COR-L47 (cell line): ENCODE results near the gene GPR153.
A peak's percentile ranks its signal among the peaks of the same experiment; 100 is the strongest.

Experiments
- DNase-seq: peaks from one replicate; lab custom pipeline; 2025; lab: John Stamatoyannopoulos, UW

GPR153 gene

DNA sequence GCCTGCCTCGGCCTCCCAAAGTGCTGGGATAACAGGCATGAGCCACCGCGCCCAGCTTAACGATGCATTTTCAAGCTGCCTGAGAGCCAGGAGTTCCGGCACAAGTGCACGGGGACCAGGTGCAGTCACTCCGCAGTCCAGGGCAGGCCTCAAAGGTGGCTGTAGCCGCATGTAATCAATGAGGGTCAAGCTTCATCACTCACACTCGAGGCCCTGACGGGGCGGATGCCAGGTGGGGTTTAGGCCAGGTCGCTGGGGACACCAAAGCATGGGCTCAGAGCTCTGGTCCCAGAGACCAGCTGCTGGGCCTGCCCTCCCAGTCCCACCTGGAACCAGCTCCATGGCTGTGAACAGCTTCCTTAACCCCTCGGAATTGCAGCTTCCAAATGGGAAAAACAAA is 26.1 kb upstream of the GPR153 start:
- no peak for DNase-seq

DNA sequence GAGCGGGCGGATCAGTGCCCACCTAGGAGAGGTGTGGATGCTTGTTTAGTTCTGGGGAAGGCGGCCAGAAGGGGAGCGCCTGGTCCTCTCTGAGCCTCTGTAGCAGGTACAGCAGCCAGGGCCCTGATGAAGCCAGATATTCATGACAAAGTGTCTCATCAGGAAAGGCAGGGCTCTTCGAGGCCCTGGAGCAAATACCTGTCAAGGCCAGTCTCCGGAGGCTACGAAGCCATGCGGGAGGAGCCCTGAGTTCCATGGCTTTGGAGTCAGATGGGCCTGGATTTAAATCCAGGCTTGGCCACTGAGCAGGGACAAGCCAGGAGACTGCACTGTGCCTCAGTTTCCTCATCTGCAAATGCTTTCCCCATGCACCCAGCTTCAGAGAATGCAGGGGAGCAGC is 25.4 kb upstream of the GPR153 start:
- DNase-seq: no peak

DNA sequence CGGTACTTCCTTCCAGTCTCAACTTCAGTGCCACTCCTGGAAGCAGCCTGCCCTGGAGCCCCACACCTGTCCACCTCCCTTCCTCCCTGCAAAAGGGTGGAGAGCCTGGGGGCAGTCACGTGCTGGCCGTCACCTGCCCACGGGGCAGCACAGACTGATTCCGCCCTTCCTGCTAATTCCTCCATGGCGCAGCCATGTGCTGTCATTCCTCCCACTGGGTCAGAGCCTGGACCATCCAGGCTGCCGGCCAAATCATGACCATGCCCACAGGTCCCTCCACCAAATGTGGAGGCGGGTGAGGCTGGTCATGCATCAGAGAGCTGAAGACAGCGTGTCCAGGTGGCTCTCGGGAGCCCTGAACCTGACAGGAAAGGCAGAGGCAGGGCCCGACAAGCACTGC is 24.4 kb upstream of the GPR153 start:
- DNase-seq: no peak

DNA sequence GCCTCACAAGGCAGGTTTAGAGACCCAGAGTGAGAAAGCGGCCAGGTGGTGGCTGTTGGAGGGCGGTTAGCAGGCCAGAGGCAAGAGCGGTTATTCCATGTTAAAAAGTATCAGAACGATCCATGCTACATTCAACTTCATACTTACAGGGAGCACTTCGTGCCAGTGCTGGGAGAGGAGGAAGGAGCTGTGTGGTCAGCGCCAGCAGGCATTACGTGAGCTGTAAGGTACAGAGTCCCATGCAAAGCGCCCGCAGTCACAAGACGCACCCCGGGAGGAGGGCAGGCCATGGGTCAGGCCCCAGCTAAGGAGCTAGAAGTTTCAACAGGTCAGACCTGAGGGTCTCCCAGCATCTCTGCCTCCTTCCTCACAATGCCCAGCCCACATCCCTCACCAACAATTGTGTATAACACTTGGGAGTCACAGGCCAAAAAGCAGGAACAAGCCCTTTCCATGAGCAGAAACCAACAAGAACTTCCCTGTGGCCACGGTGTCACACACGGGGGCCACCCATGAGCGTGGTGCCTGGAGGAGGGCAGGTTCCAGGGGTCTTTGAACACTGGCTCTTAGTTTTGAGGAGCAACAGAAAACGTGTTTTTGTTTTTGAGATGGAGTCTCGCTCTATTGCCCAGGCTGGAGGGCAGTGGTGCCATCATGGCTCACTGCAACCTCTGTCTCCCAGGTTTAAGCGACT is 21.8 kb upstream of the GPR153 start:
- DNase-seq: no peak

DNA sequence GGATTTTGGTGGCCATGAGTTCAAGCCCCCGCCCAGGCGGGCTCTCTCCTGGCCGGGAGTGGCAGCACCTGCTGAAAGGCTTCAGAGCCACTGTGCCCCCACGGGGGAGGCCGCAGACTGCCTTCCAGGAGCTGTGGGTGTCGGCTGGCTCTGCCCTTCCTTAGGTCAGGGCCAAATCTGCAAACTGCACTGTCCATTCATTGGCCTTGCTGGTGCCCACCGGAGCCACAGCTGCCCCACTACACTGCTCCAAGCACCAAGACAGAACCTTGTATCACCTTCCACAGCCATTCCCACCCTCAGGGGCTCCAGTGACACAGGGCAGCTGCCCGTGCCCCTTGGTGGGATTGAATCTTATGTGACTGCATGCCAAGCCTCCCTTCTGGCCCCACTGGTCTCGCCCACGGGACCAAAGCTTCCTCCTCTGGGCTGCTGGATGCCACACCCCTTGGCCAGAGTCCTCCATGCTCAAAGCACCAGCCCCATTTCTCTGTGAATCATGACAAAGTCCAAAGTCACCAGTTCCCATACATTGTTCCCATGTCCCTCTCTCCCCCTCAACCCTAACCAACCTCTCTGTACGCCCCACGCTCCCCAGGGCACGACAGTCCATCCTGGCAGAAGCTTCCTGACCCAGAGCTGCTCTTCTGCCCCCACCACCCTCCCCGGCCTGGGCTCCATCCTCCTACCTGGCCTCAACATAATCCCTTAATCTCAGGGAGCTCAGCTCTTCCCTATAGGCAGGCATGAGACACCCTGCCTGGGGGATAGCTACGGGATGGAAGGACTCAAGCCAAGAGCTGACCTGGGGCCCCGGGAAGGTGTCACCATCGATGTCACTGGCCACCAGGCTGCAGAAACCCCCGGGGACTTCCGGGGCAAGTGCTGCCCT is 20.9 kb upstream of the GPR153 start:
- DNase-seq: no peak

DNA sequence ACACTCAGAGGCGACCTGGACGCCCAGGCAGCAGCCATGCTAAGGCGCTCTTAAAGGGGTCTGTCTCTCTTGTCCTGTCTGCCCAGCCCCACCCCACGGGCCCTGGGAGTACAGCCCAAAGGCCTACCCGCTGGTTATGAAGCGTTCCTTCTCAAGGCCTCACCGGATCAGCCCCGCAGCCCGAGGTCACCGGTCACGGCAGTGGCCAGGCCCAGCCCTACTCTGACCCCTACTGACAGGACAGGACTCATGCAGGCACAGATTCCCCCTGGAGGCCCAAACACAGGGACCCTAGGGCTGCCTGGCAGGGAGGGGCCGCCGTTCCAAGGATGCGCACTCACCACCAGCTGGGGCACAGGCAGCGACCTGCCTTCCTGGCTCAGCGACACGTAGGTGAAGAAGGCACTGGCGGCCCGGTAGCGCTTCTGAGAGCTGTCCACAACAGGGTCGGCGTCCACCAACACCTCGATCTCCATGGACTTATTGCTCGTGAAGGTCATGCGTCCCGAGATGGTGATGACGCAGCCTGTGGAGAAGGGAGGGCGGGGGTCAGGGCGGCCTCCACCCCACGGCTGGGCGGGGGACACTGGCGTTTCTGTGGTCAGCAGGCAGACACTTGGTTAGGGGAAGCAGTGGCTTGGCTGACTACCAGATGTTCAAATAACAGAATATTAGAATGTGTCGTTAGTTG is 20.0 kb upstream of the GPR153 start:
- no peak for DNase-seq

DNA sequence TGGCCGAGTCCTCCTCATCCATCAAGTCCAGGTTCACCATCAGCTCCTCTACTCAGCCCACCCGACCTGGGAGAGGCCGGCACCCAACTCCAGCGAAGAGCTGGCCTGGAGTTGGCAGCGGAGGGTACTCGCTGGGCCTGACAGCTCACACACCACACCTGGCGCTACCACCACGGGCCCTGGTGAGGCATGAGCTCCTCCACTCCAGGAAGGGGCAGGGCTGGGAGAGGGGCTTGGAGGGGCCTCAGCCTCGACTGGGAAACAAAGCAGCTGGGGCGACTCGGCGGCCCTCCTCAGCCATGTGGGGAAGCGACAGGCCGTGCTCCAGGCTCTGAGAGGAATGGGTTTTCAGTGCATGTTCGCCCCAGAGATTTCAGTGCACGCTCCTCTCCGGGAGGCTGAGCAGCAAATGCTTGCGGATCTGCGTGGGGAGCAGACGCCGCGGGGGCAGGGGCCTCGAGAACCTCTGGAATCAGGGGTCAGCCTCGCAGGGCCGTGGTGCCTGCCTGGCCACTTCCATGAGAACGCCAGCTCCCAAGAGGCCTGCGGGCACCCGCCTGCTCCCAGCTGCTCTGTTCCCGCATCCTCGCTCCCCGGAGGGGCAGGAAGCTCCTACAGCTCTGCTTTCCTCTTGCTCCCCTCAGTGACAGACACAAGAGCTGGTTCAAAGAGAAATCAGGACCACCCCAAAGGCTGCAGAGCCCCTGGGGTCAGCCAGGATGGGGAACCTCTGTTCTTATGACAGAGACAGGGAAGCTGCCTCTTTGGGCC is 18.9 kb upstream of the GPR153 start:
- DNase-seq: no peak

DNA sequence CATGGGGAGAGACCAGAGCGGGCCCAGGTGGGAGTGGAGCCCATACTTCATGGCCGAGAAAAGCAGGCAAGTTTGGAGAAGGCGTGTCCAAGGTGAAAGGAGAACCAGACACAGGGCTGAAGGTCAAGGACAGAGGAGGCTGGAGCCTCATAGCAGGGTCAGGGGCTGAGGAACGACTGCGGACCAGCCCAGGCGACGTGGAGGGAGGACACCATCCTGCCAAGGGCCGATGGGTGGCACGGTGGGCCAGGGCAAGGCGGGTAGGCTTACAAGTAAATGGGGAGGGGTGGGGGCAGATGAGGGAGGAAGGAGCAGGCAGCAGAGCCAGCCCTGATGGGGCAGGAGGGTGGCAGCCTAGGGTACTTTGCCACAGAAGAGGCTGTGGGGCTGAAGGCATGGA is 18.2 kb upstream of the GPR153 start:
- no peak for DNase-seq

DNA sequence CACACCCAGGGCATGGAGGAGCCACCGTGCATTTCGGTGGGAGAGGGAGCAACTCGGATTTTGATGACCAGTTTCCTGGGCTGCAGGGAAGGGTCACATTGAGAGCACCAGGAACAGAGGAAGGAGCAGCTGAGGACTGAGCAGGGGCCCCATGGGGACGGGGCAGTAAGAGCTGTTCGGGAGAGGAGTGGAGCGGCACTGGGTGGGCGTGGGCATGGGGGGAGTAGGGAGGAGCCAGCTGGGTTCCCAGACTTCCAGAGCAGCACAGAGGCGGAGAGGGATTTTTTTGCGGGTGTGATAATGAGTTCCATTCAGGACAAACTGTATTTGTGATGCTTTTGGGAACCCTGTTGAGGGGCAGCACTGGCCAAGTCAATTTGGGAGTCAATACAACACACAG is 17.4 kb upstream of the GPR153 start:
- DNase-seq: no peak

DNA sequence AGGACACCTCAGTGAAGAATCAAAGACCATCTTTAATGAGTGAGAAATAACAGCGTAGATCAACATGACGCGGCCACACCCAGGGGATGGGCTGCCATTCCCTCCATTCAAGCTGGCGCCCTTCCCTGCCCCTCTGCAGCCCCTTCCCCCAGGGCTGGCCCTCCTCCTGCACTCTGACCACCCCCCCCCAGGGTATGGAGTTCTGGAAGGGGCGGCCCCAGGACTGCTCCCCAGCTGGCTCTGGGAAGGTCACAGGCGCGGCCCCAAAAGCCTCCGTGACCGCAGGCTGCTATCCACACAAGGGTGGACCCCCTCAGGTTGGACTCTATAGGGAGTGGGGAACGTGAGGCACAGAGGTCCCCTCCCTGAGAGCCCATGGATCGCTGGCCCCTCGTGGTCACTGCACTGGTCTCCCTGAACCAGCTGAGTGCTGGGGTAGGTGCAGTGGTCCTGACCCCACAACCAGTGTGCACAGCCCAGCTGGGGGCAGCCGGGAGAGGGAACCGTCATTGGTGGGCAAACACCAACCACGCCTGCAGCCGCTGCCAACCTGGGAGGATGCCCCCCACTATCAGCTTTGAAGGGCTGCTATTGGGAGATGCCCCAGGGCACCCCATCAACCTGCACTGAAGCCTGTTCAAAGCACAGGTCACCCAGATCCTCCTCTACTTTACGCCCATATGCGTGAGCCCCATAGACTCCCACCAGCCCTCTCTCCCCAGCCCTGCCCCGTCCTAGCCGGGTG is 16.1 kb upstream of the GPR153 start:
- no peak for DNase-seq

DNA sequence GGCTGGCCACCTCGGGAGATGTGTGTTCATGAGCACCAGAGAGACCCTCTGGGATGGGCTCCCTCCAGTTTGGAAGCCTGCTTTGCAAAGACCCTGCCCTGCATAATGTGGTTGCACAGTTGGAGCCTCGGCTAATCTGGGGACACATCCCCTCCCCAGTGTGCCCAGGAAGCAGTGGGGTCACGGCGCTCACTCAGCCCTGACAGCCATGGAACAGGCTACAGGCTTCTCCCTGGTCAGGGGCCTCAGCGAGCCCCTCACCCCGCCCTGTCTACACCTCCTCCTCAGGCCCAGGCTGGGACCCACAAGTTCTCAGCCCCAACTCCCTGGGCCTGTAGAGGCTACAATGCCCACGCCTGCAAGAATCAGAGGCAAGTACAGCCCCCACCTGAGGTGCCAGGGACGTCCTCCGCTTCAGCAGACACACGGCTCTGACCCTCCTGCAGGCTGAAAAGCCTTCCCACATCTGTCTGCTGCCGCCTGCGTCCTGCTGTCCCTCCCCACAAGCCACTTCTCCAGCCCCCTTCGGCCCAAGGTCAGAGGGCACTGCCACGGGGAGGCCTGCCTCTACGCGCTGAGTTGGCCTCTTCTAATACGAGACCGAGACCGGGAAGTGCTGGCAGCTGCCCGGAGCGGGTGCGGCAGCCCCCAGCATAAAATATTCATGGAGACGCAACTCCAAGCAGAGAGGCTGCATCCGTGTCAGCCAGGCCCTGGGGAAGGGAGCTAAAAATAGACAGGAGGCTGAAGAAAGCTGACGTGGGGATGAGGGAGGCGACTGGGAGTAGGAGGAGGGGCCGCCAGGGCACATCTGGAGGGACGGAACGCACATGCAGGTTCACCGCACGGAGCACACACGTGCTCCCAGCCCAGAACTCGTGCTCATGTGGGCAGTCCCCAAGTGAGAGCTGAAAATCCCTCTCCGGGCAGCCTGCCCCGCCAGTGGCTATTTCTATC is 15.2 kb upstream of the GPR153 start:
- DNase-seq: no peak

DNA sequence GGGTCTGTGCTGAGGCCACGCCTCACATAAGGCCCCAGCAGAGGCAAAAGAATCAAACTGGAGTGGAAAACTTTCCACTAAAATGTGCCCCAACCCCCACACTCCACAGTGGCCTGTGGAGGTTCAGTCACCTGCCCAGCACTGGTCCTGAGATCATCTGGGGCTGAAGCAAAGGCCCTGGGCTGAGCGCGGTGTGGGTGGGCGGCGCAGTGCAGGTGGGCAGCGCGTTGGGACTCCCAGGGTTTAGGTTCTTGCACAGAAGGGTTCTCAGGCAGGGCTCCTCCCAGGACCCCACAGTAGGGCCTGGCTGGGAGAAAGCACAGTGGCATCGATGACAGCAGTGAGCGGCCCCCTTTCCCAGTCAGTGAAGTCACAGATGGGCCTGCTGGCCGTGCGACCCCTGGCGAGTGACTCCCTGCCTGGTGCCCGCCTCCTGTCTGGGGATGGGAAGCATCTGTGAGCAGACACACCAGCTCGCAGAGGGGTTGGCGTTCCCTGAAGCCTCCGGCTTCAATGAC is 13.8 kb upstream of the GPR153 start:
- DNase-seq: no peak

DNA sequence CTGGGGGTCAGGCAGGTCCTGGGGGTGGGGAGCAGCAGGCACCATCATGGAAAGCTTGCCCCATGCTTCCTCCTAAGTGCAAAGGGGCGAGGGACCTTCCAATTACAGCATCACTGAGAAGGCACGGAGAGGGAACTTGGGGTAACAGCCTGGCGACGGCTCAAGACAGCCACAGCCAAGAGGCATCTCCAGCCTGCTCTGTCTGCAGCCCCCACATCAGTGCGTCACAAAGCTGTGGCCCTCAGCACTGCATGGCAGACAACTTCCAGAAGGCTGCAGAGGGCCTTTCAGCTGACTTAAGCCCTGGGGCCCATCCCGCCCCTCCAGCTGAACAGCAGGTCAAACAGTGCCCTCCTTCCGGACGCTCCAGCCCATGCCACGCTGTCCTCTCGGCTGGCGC is 13.2 kb upstream of the GPR153 start:
- no peak for DNase-seq

DNA sequence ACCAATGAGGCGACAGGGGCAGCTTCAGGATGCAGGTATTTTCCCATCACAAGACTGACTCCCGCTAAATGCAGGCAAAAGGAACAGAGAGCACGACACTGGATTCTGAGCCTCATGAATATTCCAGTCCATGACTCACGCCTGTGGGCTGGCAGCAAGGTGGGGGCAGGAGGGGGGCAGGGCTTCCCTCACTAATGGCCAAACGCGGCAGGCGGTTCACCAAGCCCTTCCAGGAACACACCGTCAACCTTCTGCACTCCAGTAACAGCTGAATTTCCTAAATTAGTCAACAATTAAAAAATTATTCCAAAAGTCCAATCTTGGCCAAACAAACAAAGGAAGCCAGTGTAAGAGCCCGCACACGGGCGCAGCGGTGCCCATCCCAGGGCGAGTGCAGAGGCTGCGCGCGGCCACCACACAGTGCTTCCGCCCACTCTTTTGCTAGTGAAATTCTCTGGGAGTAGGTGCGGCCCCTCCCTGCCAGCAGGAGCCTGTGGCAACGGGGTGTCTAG is 12.5 kb upstream of the GPR153 start:
- no peak for DNase-seq

DNA sequence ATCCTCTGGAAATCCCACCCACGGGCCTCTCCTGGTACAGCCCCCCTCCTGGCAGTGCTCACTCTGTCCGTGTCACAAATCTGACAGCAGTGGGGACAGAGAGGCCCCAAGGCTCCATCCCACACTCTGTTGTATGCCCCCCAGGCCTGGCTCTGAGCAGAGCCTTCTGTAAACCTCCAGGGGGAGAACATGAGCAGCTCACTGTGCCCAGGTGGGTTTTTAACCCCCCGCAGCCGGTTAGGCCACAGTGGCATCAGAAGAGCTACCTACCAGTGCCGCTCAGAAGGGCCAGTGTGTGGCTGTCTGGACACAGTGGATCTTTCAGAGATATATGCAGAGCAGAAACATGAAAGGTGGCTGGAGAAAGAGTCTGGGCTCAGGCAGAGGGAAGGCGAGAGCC is 12.0 kb upstream of the GPR153 start:
- DNase-seq: no peak

DNA sequence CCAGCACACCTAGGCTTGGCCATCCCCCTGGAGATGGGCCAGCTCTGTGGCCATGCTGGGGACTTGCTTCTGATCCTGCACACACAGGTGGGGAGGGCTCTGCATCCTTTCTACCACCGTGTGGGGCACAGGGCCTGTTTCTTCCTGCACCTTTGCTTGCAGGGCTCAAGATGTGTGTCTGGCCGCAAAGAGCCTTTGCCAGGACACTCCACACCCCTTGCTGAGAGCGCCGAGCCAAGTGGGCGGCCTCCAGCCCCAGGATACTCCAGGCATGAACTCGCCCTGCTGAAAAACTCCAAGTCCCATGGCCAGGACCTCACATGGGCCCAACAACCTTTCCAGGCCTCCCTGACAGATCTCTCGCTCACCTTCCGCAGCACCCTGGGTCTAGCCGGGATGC is 11.6 kb upstream of the GPR153 start:
- DNase-seq: no peak

DNA sequence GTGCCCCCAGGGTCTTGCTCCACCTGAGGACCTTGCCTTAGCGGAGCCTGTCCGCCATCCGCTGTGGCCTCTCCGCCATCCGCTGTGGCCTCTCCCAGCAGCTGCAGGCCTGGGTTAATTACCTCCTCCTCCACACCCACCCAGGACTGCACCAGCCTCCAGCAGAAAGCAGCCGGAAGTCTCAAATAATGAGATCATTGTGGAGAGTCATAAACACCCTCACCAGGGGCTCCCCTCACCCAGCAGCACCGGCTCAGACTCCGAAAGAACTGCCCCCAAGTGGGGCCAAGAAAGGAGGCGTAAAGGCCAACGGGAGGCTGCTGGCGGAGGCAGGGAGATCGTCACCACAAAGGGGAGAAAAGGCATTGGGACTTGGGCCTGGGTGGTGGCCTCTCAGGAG is 10.7 kb upstream of the GPR153 start:
- peak; percentile 85 for DNase-seq

DNA sequence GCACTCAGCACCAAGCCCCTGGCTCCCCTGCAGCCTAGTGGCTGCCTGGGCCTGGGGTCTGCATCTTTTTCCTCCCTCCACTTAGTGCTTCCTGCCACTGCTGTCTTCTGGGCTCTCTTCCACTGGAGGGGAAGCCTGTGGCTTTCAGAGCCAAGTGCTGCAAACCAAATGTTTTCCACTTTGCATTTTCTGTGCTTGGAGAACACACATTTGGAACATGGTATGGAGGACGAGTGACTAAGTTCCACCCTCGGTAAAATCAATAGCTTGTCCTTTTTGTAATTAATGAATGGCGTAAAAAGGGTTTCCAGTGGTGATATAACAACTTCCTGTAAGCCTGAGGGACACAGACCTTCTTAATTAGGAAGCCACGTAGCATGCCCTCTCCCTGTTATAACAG is 10.1 kb upstream of the GPR153 start:
- DNase-seq: no peak

DNA sequence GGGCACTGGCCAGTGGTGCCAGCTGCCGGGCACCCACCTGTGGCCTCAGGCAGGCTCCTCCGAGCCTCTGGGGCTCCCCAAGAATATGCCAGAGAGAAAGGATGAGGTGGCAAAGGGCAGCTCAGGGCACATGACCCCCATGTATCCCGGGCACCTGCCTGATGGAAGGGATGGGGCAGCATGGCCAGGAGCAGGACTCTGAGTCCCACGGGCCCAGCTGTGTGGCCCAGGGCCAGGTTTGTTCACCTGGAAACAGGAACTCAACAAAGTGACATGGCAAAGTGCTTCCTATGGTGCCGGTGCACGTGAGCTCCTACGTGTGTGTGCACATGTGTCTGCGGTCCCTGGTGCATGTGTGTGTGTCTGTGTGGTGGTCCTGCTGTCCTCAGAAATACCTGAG is 9.5 kb upstream of the GPR153 start:
- DNase-seq: peak; percentile 51
